ENCODE results near the gene L3MBTL4.
A peak's percentile ranks its signal among the peaks of the same experiment; 100 is the strongest.

Gene L3MBTL4

DNA sequence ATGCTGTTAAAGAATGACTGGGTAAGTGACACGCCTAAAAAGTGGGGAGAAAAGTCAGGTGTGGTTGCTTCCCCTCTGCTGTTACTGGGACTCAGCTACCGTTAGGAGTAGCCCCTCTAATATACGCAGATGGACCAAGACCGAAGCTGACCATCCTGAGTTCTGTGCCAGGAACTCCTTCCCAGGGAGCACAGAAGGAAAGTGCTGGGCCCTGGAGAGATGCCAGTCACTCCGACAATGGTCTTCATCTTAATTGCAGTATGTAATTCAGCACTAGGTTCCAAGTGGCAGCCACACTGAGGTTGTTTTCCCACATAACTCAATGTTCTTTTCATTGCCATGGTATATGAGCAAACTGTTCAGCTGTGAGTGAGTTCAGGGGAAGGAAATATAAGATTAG, 499.8 kb downstream of the L3MBTL4 start:
- TF ChIP-seq, protein P1, sequence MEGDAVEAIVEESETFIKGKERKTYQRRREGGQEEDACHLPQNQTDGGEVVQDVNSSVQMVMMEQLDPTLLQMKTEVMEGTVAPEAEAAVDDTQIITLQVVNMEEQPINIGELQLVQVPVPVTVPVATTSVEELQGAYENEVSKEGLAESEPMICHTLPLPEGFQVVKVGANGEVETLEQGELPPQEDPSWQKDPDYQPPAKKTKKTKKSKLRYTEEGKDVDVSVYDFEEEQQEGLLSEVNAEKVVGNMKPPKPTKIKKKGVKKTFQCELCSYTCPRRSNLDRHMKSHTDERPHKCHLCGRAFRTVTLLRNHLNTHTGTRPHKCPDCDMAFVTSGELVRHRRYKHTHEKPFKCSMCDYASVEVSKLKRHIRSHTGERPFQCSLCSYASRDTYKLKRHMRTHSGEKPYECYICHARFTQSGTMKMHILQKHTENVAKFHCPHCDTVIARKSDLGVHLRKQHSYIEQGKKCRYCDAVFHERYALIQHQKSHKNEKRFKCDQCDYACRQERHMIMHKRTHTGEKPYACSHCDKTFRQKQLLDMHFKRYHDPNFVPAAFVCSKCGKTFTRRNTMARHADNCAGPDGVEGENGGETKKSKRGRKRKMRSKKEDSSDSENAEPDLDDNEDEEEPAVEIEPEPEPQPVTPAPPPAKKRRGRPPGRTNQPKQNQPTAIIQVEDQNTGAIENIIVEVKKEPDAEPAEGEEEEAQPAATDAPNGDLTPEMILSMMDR (IDR thresholded peaks at IDR 0.05; ENCODE audit: low read depth, low read length, missing control alignments), result no peak
- H3K27me3 ChIP-seq (replicated peaks), result no peaks in the 10 kb centered on the region
- no peaks in the 10 kb centered on the region for H3K36me3 ChIP-seq (replicated peaks)
- no peak overlapping the region for H3K4me3 ChIP-seq (ENCODE audit: low read depth, low read length)
- in situ Hi-C loops (cut with HindIII; ENCODE audit: low pct_ligation_motif_present, low sequenced_read_pairs), result no loop called here
- DNase-seq, result no peak
- no peak overlapping the region for H3K27ac ChIP-seq

DNA sequence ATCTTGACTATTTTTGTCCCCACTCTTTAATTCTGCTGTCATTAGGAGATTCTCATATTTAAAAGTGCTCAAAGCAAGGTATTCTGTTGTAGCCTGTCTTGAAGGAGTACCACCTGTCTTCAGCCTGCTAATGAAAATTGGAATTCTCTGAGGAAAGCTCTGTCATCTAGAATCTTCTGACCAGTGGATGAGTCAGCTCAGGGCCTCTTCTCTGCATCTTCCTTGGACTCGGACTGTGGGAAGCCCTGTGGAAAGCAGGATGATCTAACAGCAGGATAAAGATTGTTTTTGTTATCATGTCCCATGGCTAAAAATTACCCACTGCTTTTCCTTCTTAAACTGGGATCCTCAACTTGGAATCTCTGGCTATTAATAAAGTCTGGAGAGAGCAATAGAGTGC, 500.7 kb downstream of the L3MBTL4 start:
- H3K36me3 ChIP-seq (replicated peaks), result no peaks in the 10 kb centered on the region
- H3K27ac ChIP-seq, result no peak overlapping the region
- TF ChIP-seq, protein P1 (IDR thresholded peaks at IDR 0.05; ENCODE audit: low read depth, low read length, missing control alignments), result no peak
- in situ Hi-C loops (cut with HindIII; ENCODE audit: low pct_ligation_motif_present, low sequenced_read_pairs), result no loop called here
- no peak overlapping the region for H3K4me3 ChIP-seq (ENCODE audit: low read depth, low read length)
- peak; percentile 6 for DNase-seq
- H3K27me3 ChIP-seq (replicated peaks), result no peaks in the 10 kb centered on the region

DNA sequence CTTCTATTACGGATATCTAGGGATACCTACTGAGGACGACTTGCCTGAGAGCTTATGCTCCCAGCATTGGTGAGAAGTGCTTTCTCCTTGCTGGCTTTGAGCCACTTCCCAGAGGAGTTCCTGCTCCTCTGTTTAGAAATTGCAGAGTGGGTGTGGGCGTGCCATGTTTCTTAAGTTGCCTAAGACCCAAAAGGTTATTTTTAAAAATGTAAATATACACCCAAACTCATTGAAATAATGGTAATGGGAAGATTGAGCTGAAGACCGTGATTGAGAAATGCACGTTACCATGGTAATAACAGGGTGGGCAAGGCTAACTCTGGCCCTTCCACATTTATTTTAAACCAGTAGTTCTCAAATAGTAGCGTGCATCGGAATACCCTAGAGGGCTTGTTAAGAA, 502.1 kb downstream of the L3MBTL4 start:
- in situ Hi-C loops (cut with HindIII; ENCODE audit: low pct_ligation_motif_present, low sequenced_read_pairs), result no loop called here
- TF ChIP-seq, protein P1 (IDR thresholded peaks at IDR 0.05; ENCODE audit: low read depth, low read length, missing control alignments), result no peak
- Histone ChIP-seq H3K36me3 (replicated peaks) (no peaks in the 10 kb centered on the region), H3K27ac (no peak overlapping the region), H3K27me3 (replicated peaks) (no peaks in the 10 kb centered on the region), H3K4me3 (ENCODE audit: low read depth, low read length) (no peak overlapping the region)
- no peak for DNase-seq

DNA sequence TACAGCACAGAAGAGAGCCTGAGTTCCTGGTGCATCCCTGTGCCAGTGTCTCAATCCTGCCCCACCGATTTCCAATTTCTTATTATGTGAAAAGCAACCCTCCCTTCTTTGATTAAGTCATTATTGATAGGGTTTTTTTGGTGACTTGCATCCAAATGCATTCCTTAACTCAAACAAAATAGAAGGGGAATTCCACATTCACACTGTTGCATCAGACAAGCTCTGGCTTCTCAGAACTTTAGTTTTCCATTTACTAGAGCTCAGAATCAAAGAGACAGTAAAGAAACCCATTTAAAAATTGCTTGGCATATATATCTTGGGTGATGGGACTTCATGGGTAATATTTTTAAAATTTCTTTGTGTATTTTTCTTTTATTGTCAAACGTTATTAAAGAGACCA, 505.6 kb downstream of the L3MBTL4 start:
- no peak for DNase-seq
- Histone ChIP-seq H3K4me3 (ENCODE audit: low read depth, low read length) (no peak overlapping the region), H3K27ac (no peak overlapping the region), H3K36me3 (replicated peaks) (no peaks in the 10 kb centered on the region), H3K27me3 (replicated peaks) (no peaks in the 10 kb centered on the region)
- TF ChIP-seq, protein P1 (IDR thresholded peaks at IDR 0.05; ENCODE audit: low read depth, low read length, missing control alignments), result no peak
- in situ Hi-C loops (cut with HindIII; ENCODE audit: low pct_ligation_motif_present, low sequenced_read_pairs), result no loop called here
